ENCODE results near the gene RAD23B. TPM values are rescaled to one million over a fixed set of nuclear protein-coding genes. Genes with fewer than 3 reads are reported as not detected.

Gene RAD23B
- total RNA-seq, 1 donor from 2014 or later = 92.4 TPM

DNA sequence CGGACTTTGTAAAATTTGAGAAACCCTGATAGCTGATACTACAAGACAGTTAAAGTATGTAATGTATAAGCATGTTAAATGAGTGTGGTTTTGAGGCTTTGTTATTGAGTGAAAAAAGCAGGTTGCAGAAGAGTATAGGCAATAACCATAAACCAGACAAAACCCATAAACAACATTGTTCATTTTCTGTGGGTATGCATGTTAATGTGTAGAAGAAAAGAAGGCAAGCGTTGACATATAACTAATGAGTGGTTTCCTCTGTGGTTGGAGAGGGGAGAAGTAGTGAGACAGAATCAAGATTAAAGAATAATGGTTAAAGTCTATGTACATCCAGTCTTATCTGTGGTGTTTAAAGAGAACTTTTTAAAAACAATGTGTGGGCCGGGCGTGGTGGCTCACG is 26.2 kb downstream of the RAD23B start:
- Histone ChIP-seq H3K4me1 (ENCODE audit: control insufficient read depth in 3 of 3, insufficient read depth in 3 of 3, low read length in 3 of 3) (peaks cover 6 to 7% (median 7%) of the 10 kb centered on the region in 3 donors), H3K4me3 (ENCODE audit: low read length in 3 of 3) (no peak overlapping the region), H3K9me3 (ENCODE audit: control insufficient read depth in 3 of 3, low read length in 3 of 3) (no peaks in the 10 kb centered on the region), H3K36me3 (ENCODE audit: control insufficient read depth in 3 of 3, insufficient read depth in 3 of 3, low read length in 3 of 3) (peaks cover 20 to 54% (median 44%) of the 10 kb centered on the region in 3 donors), H3K27ac (ENCODE audit: low read depth, low read length) (no peak overlapping the region), H3K9ac (ENCODE audit: low read depth in 1 of 3, low read length in 3 of 3) (no peak overlapping the region), H3K27me3 (ENCODE audit: control insufficient read depth in 3 of 3, insufficient read depth in 3 of 3, low read length in 3 of 3) (no peaks in the 10 kb centered on the region)

DNA sequence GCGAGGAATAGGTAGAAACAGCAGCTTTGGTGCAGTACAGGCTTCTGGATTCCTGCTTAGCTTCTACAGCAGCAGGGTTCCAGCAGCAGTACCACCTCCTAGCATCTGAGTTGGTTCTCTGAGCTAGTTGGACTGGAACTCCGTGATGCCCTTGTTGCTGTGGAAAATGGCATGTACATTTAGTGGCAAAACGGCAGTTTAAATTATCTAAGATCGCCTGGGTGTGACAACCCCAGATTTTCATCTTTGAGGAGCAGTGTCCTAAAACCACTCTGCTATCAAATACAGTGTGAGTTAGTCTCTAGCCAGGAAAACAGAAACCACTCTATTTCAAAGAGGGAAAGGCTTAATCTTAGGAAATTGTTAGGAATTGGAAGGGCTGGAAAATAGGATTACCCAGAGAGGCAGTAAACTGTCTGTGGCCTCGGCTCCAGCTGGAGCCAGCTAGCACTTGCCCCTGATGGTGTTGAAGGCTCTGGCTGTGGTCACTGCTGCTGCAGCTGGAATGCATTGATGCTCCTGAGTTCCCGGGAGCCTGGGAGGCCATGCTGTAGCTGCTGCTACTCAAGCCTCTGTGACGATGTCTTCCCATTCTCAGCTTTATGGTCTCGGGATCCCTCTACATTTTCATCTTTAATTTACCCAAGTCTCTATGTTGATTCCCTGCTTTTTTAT is 29.4 kb downstream of the RAD23B start:
- Histone ChIP-seq H3K36me3 (ENCODE audit: control insufficient read depth in 3 of 3, insufficient read depth in 3 of 3, low read length in 3 of 3) (peaks cover 6 to 29% (median 28%) of the 10 kb centered on the region in 3 donors), H3K27me3 (ENCODE audit: control insufficient read depth in 3 of 3, insufficient read depth in 3 of 3, low read length in 3 of 3) (no peaks in the 10 kb centered on the region), H3K27ac (ENCODE audit: low read depth, low read length) (no peak overlapping the region), H3K4me1 (ENCODE audit: control insufficient read depth in 3 of 3, insufficient read depth in 3 of 3, low read length in 3 of 3) (peaks cover 4 to 12% (median 7%) of the 10 kb centered on the region in 3 donors), H3K9me3 (ENCODE audit: control insufficient read depth in 3 of 3, low read length in 3 of 3) (no peaks in the 10 kb centered on the region), H3K4me3 (ENCODE audit: low read length in 3 of 3) (no peak overlapping the region), H3K9ac (ENCODE audit: low read depth in 1 of 3, low read length in 3 of 3) (no peak overlapping the region)

DNA sequence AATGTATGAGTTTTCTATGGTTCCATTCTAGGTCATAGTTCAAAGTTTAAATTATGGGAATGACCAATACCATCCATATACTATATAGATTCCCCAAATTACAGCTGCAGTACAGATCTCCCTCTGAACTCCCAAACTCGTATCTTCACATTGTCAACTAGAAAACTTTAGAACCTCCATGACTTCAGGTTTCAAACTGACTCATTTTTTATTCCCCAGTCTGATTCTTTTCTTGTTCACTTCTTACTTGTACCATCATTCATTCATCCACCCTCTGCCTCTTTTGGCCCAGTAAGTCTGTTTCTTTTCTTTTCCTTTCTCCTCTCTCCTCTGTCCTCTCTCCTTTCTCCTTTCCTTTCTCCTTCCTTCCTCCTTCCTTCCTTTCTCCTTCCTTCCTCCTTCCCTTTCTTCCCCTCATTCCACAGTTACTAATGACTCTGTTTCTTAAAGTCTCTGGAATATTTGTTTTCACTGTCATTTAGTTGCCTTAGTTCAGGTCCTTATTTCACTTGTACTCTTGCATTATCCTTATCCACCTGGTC is 30.5 kb downstream of the RAD23B start:
- Histone ChIP-seq H3K36me3 (ENCODE audit: control insufficient read depth in 3 of 3, insufficient read depth in 3 of 3, low read length in 3 of 3) (peaks cover 3 to 31% (median 20%) of the 10 kb centered on the region in 3 donors), H3K27ac (ENCODE audit: low read depth, low read length) (no peak overlapping the region), H3K4me3 (ENCODE audit: low read length in 3 of 3) (no peak overlapping the region), H3K9ac (ENCODE audit: low read depth in 1 of 3, low read length in 3 of 3) (no peak overlapping the region), H3K9me3 (ENCODE audit: control insufficient read depth in 3 of 3, low read length in 3 of 3) (no peaks in the 10 kb centered on the region), H3K27me3 (ENCODE audit: control insufficient read depth in 3 of 3, insufficient read depth in 3 of 3, low read length in 3 of 3) (no peaks in the 10 kb centered on the region), H3K4me1 (ENCODE audit: control insufficient read depth in 3 of 3, insufficient read depth in 3 of 3, low read length in 3 of 3) (peaks cover 4 to 14% (median 7%) of the 10 kb centered on the region in 3 donors)

DNA sequence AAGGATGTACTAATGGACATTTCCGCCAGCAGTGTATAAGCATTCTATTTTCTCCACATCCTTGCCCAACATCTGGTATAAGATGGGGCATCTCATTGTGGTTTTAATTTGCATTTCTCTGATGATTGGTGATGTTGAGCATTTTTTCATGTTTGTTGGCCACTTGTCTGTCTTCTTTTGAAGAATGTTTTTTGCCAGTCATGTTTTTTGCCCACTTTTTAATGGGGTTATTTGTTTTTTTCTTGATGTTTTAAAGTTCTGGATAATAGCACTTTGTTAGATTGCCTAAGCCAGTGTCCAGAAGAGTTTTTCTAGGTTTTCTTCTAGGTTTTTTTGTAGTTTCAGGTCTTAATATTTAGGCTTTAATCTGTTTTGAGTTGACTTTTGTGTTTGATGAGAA is 31.7 kb downstream of the RAD23B start:
- Histone ChIP-seq H3K36me3 (ENCODE audit: control insufficient read depth in 3 of 3, insufficient read depth in 3 of 3, low read length in 3 of 3) (peaks cover 3 to 32% (median 14%) of the 10 kb centered on the region in 3 donors), H3K9ac (ENCODE audit: low read depth in 1 of 3, low read length in 3 of 3) (no peak overlapping the region), H3K27me3 (ENCODE audit: control insufficient read depth in 3 of 3, insufficient read depth in 3 of 3, low read length in 3 of 3) (no peaks in the 10 kb centered on the region), H3K27ac (ENCODE audit: low read depth, low read length) (no peak overlapping the region), H3K4me3 (ENCODE audit: low read length in 3 of 3) (no peak overlapping the region), H3K9me3 (ENCODE audit: control insufficient read depth in 3 of 3, low read length in 3 of 3) (no peaks in the 10 kb centered on the region), H3K4me1 (ENCODE audit: control insufficient read depth in 3 of 3, insufficient read depth in 3 of 3, low read length in 3 of 3) (peaks cover 4 to 14% (median 7%) of the 10 kb centered on the region in 3 donors)

DNA sequence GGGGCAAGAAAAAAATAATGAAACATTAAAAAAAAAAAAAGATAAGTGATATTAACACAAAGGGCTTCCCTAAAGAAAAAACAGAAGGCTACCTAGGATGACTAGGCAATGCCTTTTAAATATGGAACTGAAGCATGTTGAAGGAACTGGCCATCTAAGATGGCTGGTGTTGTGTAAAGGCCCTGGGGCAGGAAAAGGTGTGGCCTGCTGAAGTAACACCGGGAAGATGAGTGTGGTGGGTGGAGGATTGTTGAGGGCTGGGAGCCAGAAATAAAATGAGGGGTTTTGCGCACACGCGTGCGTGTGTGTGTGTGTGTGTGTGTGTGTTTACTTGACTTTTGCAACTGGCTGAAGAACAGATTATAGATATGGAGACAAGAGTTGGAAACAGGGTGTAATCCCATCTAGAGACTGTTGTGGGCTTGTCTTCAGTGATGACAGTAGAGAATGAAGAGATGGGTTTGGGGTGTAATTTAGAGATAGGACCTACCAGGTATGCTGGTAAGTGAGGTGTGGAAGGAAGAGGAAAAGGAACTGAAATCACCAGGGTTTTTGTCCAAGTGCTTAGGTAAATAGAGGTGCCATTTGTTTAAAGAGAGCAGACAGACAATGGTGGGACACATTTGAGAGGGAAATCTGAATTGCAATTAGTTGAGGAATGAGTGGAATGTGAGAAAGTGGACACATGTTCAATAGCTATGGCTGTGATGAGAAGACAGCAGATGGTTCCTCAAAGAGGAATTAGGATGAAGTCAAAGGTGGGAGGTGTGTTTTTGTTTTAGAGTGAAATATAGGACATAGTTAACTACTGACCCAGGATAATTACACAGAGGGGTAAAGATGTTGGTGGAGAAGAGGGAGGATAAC is 33.9 kb downstream of the RAD23B start:
- Histone ChIP-seq H3K9me3 (ENCODE audit: control insufficient read depth in 3 of 3, low read length in 3 of 3) (no peaks in the 10 kb centered on the region), H3K4me1 (ENCODE audit: control insufficient read depth in 3 of 3, insufficient read depth in 3 of 3, low read length in 3 of 3) (peaks cover 3 to 14% (median 7%) of the 10 kb centered on the region in 3 donors), H3K4me3 (ENCODE audit: low read length in 3 of 3) (no peak overlapping the region), H3K27ac (ENCODE audit: low read depth, low read length) (no peak overlapping the region), H3K36me3 (ENCODE audit: control insufficient read depth in 3 of 3, insufficient read depth in 3 of 3, low read length in 3 of 3) (peaks cover 3 to 29% (median 15%) of the 10 kb centered on the region in 3 donors), H3K27me3 (ENCODE audit: control insufficient read depth in 3 of 3, insufficient read depth in 3 of 3, low read length in 3 of 3) (no peaks in the 10 kb centered on the region), H3K9ac (ENCODE audit: low read depth in 1 of 3, low read length in 3 of 3) (no peak overlapping the region)

DNA sequence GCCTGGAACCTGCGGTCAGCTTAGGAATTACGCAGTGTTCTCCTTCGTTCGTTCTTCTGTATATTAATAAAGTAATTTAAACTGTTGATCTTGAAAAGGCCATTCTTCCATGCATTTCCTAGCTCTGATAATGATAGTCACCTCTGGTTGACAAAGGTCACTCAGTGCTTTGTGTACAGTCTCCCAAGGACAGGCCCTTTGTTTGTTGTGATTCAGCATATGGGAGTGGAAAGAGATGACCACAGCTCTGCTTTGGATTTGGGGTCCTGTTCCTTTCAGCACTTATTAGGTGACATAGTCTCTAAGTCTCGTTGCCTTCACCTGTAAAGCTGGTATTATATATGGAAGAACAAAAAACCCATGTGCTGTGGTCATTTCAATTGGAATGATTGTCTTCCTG is 39.6 kb downstream of the RAD23B start:
- Histone ChIP-seq H3K27me3 (ENCODE audit: control insufficient read depth in 3 of 3, insufficient read depth in 3 of 3, low read length in 3 of 3) (no peaks in the 10 kb centered on the region), H3K27ac (ENCODE audit: low read depth, low read length) (no peak overlapping the region), H3K9me3 (ENCODE audit: control insufficient read depth in 3 of 3, low read length in 3 of 3) (no peaks in the 10 kb centered on the region), H3K4me3 (ENCODE audit: low read length in 3 of 3) (no peak overlapping the region), H3K36me3 (ENCODE audit: control insufficient read depth in 3 of 3, insufficient read depth in 3 of 3, low read length in 3 of 3) (peaks cover 7 to 42% (median 35%) of the 10 kb centered on the region in 3 donors), H3K9ac (ENCODE audit: low read depth in 1 of 3, low read length in 3 of 3) (no peak overlapping the region), H3K4me1 (ENCODE audit: control insufficient read depth in 3 of 3, insufficient read depth in 3 of 3, low read length in 3 of 3) (peaks cover 0 to under 1% (median 0%) of the 10 kb centered on the region in 3 donors)

DNA sequence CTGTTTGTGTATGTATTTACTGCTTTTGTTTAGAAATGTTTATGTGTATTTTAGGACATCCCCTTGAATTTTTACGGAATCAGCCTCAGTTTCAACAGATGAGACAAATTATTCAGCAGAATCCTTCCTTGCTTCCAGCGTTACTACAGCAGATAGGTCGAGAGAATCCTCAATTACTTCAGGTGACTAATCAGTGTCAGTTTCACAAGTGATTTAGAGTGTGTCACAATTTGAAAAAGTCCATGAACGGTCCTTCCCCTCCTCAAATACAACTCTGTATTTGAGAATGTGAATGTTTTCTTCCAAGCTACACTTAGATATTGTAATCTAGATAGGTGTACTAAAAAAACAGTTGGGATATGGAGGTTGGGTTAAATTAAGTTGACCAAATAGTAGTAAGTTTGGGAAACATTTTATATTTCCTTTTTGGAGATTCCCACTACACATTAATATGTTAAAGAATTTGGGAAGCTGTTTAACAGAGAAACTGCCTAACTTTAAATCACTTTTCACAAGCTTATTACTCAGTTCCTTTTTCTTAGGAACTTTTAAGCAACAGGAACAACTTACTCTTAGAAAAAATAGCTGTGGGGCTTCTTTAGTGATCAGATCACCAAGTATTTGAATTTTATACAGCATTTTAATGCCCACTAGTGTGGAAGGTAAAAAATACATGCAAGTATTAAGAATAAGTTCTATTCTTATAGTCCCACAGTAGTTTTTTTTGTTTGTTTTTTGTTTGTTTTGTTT is 40.9 kb downstream of the RAD23B start:
- Histone ChIP-seq H3K9ac (ENCODE audit: low read depth in 1 of 3, low read length in 3 of 3) (no peak overlapping the region), H3K4me1 (ENCODE audit: control insufficient read depth in 3 of 3, insufficient read depth in 3 of 3, low read length in 3 of 3) (no peaks in the 10 kb centered on the region), H3K27me3 (ENCODE audit: control insufficient read depth in 3 of 3, insufficient read depth in 3 of 3, low read length in 3 of 3) (no peaks in the 10 kb centered on the region), H3K4me3 (ENCODE audit: low read length in 3 of 3) (no peak overlapping the region), H3K9me3 (ENCODE audit: control insufficient read depth in 3 of 3, low read length in 3 of 3) (no peaks in the 10 kb centered on the region), H3K36me3 (ENCODE audit: control insufficient read depth in 3 of 3, insufficient read depth in 3 of 3, low read length in 3 of 3) (peaks cover 7 to 35% (median 31%) of the 10 kb centered on the region in 3 donors), H3K27ac (ENCODE audit: low read depth, low read length) (no peak overlapping the region)

DNA sequence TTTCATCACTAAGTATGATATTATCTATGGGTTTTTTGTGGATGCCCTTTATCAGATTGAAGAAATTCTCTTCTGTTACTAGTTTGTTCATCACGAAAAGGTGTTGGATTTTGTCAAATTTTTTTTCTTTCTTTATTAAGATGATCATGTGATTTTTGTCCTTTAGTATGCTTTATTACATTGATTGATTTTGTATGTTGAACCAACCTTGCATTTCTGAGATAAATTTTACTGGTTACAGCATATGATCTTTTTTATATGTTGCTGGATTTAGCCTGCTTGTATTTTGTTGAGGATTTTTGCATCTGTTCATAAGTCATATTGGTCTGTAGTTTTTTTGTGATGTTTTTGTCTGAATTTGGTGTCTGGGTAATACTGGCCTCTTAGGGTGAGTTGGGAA is 42.8 kb downstream of the RAD23B start:
- Histone ChIP-seq H3K27ac (ENCODE audit: low read depth, low read length) (no peak overlapping the region), H3K9ac (ENCODE audit: low read depth in 1 of 3, low read length in 3 of 3) (no peak overlapping the region), H3K27me3 (ENCODE audit: control insufficient read depth in 3 of 3, insufficient read depth in 3 of 3, low read length in 3 of 3) (no peaks in the 10 kb centered on the region), H3K9me3 (ENCODE audit: control insufficient read depth in 3 of 3, low read length in 3 of 3) (no peaks in the 10 kb centered on the region), H3K36me3 (ENCODE audit: control insufficient read depth in 3 of 3, insufficient read depth in 3 of 3, low read length in 3 of 3) (peaks cover 9 to 40% (median 39%) of the 10 kb centered on the region in 3 donors), H3K4me3 (ENCODE audit: low read length in 3 of 3) (no peak overlapping the region), H3K4me1 (ENCODE audit: control insufficient read depth in 3 of 3, insufficient read depth in 3 of 3, low read length in 3 of 3) (no peaks in the 10 kb centered on the region)

DNA sequence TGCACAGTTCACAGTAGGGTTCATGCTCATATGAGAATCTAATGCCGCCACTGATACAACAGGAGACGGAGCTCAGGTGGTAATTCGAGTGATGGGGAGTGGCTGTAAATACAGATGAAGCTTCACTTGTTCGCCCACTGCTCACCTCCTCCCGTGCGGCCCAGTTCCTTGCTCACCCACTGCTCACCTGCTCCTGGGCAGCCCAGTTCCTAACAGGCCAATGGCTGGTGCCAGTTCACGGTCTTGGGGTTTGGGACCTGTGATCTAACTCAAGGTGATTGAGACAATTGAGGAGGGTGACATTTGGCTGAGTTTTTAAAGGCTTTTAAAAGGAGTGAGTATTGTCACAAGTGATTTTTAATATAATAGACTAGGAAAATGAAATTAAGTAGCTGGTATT is 45.4 kb downstream of the RAD23B start:
- Histone ChIP-seq H3K9me3 (ENCODE audit: control insufficient read depth in 3 of 3, low read length in 3 of 3) (no peaks in the 10 kb centered on the region), H3K36me3 (ENCODE audit: control insufficient read depth in 3 of 3, insufficient read depth in 3 of 3, low read length in 3 of 3) (peaks cover 13 to 51% (median 48%) of the 10 kb centered on the region in 3 donors), H3K27me3 (ENCODE audit: control insufficient read depth in 3 of 3, insufficient read depth in 3 of 3, low read length in 3 of 3) (no peaks in the 10 kb centered on the region), H3K27ac (ENCODE audit: low read depth, low read length) (no peak overlapping the region), H3K4me1 (ENCODE audit: control insufficient read depth in 3 of 3, insufficient read depth in 3 of 3, low read length in 3 of 3) (no peaks in the 10 kb centered on the region), H3K9ac (ENCODE audit: low read depth in 1 of 3, low read length in 3 of 3) (no peak overlapping the region), H3K4me3 (ENCODE audit: low read length in 3 of 3) (no peak overlapping the region)
